H1 (cell line): ENCODE data around the gene ROBO2. TPM values are rescaled to one million over a fixed set of nuclear protein-coding genes. Genes with fewer than 3 reads are reported as not detected.

Experiments used
- CHD1 ChIP-seq: IDR thresholded peaks from 2 replicates; pipeline ENCODE4 v1.6.1; 2012; ENCODE audit warnings: low read depth, low read length, improper control_type of control experiment
- CTBP2 ChIP-seq: IDR thresholded peaks from 2 replicates; pipeline ENCODE4 v1.7.0; 2011; ENCODE audit warnings: borderline replicate concordance, mild to moderate bottlenecking, moderate library complexity, mixed read lengths, low read length; ENCODE audit not compliant: insufficient read depth, insufficient read length
- KDM5A ChIP-seq: fragments of 200-600 bp; IDR thresholded peaks from 2 replicates; pipeline ENCODE4 v1.7.1; 2012; ENCODE audit warnings: mild to moderate bottlenecking, low read length, inconsistent platforms, mixed read lengths
- NANOG ChIP-seq: IDR thresholded peaks from 2 replicates; pipeline ENCODE4 v1.6.1; 2011; ENCODE audit warnings: low read length, low read depth, mild to moderate bottlenecking, inconsistent platforms; ENCODE audit not compliant: insufficient read depth, poor library complexity, severe bottlenecking
- SP1 ChIP-seq: IDR thresholded peaks from 2 replicates; pipeline ENCODE4 v1.6.1; 2011; ENCODE audit warnings: low read depth, low read length
- polyA plus RNA-seq, 7 experiments: library from polyadenylated mRNA; depleted of rRNA in 3 of 7; stranded (reverse) in 5 of 7; unstranded in 2 of 7; fragments of >200 nt in 5 of 7; fragments of 200-250 nt in 2 of 7; gene quantifications; 1 replicate in 5 of 7; 2 replicates in 1 of 7; 4 replicates in 1 of 7; pipeline versions ENCODE4 v1.2.1 to v1.2.3, GENCODE V29; 2011 to 2013; ENCODE audit warnings: missing spikeins in 2 of 7, mixed read lengths in 2 of 7
- total RNA-seq: library from RNA; stranded (reverse); fragmentation: NEBNext Ultra II Directional; extraction: Animal tissue kit (Norgen Biotek cat#: 25700); gene quantifications from 2 replicates; pipeline ENCODE4 v1.2.1, GENCODE V29; 2021
- TF ChIP-seq, protein P1 (sequence below): fragments of 300-600 bp; sonication (generic); IDR thresholded peaks from 2 replicates; pipeline ENCODE4 v1.7.1; 2012; ENCODE audit warnings: low read length, moderate library complexity, mild to moderate bottlenecking, inconsistent platforms; ENCODE audit not compliant: insufficient replicate concordance
- TF ChIP-seq, protein P2 (sequence below): IDR thresholded peaks from 2 replicates; pipeline ENCODE4 v1.6.1; 2012; ENCODE audit warnings: low read length, inconsistent platforms

Gene ROBO2
- total and polyA plus RNA-seq, 2 of the 8 experiments (the other 6 are each of a cell fraction or from before 2014, with no cell fraction given), result 1.5 to 2.9 TPM

DNA sequence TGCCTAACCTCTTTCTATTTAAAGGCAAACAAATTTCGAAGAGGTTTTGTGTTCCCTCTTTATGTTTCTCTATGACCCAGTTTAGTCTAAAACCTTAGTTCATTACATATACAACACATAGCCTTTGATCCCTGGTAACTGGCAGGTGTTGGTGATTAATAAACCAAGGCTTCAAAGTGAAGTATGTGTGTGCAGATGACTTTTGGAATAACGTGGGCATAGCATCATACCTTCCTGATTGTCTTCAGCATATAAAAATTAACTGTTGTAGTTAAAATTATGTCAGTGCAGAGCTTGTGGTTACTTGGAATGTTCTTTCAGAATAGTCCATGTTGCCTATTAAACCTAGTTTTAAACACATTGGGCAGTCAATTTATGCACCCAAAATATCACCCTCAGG is 608.3 kb downstream of the ROBO2 start (continued):
- TF ChIP-seq, protein P1, sequence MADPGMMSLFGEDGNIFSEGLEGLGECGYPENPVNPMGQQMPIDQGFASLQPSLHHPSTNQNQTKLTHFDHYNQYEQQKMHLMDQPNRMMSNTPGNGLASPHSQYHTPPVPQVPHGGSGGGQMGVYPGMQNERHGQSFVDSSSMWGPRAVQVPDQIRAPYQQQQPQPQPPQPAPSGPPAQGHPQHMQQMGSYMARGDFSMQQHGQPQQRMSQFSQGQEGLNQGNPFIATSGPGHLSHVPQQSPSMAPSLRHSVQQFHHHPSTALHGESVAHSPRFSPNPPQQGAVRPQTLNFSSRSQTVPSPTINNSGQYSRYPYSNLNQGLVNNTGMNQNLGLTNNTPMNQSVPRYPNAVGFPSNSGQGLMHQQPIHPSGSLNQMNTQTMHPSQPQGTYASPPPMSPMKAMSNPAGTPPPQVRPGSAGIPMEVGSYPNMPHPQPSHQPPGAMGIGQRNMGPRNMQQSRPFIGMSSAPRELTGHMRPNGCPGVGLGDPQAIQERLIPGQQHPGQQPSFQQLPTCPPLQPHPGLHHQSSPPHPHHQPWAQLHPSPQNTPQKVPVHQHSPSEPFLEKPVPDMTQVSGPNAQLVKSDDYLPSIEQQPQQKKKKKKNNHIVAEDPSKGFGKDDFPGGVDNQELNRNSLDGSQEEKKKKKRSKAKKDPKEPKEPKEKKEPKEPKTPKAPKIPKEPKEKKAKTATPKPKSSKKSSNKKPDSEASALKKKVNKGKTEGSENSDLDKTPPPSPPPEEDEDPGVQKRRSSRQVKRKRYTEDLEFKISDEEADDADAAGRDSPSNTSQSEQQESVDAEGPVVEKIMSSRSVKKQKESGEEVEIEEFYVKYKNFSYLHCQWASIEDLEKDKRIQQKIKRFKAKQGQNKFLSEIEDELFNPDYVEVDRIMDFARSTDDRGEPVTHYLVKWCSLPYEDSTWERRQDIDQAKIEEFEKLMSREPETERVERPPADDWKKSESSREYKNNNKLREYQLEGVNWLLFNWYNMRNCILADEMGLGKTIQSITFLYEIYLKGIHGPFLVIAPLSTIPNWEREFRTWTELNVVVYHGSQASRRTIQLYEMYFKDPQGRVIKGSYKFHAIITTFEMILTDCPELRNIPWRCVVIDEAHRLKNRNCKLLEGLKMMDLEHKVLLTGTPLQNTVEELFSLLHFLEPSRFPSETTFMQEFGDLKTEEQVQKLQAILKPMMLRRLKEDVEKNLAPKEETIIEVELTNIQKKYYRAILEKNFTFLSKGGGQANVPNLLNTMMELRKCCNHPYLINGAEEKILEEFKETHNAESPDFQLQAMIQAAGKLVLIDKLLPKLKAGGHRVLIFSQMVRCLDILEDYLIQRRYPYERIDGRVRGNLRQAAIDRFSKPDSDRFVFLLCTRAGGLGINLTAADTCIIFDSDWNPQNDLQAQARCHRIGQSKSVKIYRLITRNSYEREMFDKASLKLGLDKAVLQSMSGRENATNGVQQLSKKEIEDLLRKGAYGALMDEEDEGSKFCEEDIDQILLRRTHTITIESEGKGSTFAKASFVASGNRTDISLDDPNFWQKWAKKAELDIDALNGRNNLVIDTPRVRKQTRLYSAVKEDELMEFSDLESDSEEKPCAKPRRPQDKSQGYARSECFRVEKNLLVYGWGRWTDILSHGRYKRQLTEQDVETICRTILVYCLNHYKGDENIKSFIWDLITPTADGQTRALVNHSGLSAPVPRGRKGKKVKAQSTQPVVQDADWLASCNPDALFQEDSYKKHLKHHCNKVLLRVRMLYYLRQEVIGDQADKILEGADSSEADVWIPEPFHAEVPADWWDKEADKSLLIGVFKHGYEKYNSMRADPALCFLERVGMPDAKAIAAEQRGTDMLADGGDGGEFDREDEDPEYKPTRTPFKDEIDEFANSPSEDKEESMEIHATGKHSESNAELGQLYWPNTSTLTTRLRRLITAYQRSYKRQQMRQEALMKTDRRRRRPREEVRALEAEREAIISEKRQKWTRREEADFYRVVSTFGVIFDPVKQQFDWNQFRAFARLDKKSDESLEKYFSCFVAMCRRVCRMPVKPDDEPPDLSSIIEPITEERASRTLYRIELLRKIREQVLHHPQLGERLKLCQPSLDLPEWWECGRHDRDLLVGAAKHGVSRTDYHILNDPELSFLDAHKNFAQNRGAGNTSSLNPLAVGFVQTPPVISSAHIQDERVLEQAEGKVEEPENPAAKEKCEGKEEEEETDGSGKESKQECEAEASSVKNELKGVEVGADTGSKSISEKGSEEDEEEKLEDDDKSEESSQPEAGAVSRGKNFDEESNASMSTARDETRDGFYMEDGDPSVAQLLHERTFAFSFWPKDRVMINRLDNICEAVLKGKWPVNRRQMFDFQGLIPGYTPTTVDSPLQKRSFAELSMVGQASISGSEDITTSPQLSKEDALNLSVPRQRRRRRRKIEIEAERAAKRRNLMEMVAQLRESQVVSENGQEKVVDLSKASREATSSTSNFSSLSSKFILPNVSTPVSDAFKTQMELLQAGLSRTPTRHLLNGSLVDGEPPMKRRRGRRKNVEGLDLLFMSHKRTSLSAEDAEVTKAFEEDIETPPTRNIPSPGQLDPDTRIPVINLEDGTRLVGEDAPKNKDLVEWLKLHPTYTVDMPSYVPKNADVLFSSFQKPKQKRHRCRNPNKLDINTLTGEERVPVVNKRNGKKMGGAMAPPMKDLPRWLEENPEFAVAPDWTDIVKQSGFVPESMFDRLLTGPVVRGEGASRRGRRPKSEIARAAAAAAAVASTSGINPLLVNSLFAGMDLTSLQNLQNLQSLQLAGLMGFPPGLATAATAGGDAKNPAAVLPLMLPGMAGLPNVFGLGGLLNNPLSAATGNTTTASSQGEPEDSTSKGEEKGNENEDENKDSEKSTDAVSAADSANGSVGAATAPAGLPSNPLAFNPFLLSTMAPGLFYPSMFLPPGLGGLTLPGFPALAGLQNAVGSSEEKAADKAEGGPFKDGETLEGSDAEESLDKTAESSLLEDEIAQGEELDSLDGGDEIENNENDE, result no peak
- TF ChIP-seq SP1 (no peak), NANOG (no peak), CHD1 (no peak), KDM5A (no peak), CTBP2 (no peak)
- TF ChIP-seq, protein P2, sequence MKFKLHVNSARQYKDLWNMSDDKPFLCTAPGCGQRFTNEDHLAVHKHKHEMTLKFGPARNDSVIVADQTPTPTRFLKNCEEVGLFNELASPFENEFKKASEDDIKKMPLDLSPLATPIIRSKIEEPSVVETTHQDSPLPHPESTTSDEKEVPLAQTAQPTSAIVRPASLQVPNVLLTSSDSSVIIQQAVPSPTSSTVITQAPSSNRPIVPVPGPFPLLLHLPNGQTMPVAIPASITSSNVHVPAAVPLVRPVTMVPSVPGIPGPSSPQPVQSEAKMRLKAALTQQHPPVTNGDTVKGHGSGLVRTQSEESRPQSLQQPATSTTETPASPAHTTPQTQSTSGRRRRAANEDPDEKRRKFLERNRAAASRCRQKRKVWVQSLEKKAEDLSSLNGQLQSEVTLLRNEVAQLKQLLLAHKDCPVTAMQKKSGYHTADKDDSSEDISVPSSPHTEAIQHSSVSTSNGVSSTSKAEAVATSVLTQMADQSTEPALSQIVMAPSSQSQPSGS, result no peak
